ENCODE measurements around the gene CSGALNACT2. TPM values are rescaled to one million over a fixed set of nuclear protein-coding genes. Genes with fewer than 3 reads are reported as not detected.

CSGALNACT2 gene
- total and polyA plus RNA-seq, 12 donors, result 5.8 to 19.4 (median 12.3) TPM

GRCh38 chr10:43136995-43137716 lies 1.1 kb upstream of the CSGALNACT2 start:
- H3K27ac ChIP-seq, result peak overlapping the region; percentile 37 to 99 (median 95)
- WGBS, 4 donors, result 29 to 35% (median 35%) methylated on average over 27 of the region's 27 CpGs
- peak overlapping the region; percentile 37 to 83 (median 64) for H3K4me3 ChIP-seq
- intact Hi-C loops (cut with DNase I), result loop anchor here in 1 of 2 donors (10.0 kb wide), 1 partner anchor 88 kb away; no protein-coding TSS in a partner anchor
- H3K27me3 ChIP-seq, result no peaks in the 10 kb centered on the region
- peak; percentile 46 to 77 (median 72) for DNase-seq
- no peaks in the 10 kb centered on the region for H3K36me3 ChIP-seq (replicated peaks in 1 of 2)
- TF ChIP-seq POLR2A (IDR thresholded peaks at IDR 0.05) (no peak), CTCF (IDR thresholded peaks at IDR 0.05) (no peak)
- H3K9me3 ChIP-seq (replicated peaks in 1 of 3), result no peaks in the 10 kb centered on the region
- peaks cover 6 to 24% of the 10 kb centered on the region in 2 donors for H3K4me1 ChIP-seq (replicated peaks in 1 of 2)

GRCh38 chr10:43137717-43138020 lies 576 bp upstream of the CSGALNACT2 start:
- DNase-seq, result peak; percentile 38 to 75 (median 61)
- peaks cover 6 to 24% of the 10 kb centered on the region in 2 donors for H3K4me1 ChIP-seq (replicated peaks in 1 of 2)

GRCh38 chr10:43138757-43139241 lies 554 bp downstream of the CSGALNACT2 start:
- H3K9me3 ChIP-seq (replicated peaks in 1 of 3), result no peaks in the 10 kb centered on the region
- no peaks in the 10 kb centered on the region for H3K36me3 ChIP-seq (replicated peaks in 1 of 2)
- TF ChIP-seq CTCF (IDR thresholded peaks at IDR 0.05) (peak in 1 of 6 experiments; percentile 22), POLR2A (IDR thresholded peaks at IDR 0.05) (no peak)
- 0% methylated on average over 17 to 22 of the region's 22 CpGs for WGBS, 4 donors
- peak overlapping the region; percentile 57 to 85 (median 69) for H3K4me3 ChIP-seq
- H3K27ac ChIP-seq, result peak overlapping the region; percentile 48 to 99 (median 95)
- intact Hi-C loops (cut with DNase I), result loop anchor here in 1 of 2 donors (10.0 kb wide), 1 partner anchor 86 kb away; no protein-coding TSS in a partner anchor
- H3K4me1 ChIP-seq (replicated peaks in 1 of 2), result peaks cover 6 to 24% of the 10 kb centered on the region in 2 donors
- H3K27me3 ChIP-seq, result no peaks in the 10 kb centered on the region
- DNase-seq, result peak in 3 of 7 donors; percentile 31 to 64 (median 38)

More at GRCh38 chr10:43137717-43138020, 576 bp upstream of the CSGALNACT2 start:
- no peaks in the 10 kb centered on the region for H3K36me3 ChIP-seq (replicated peaks in 1 of 2)
- no peaks in the 10 kb centered on the region for H3K27me3 ChIP-seq
- H3K27ac ChIP-seq, result peak overlapping the region; percentile 37 to 99 (median 95)
- TF ChIP-seq POLR2A (IDR thresholded peaks at IDR 0.05) (no peak), CTCF (IDR thresholded peaks at IDR 0.05) (peak in 1 of 6 experiments; percentile 20)
- intact Hi-C loops (cut with DNase I), result loop anchor here in 1 of 2 donors (10.0 kb wide), 1 partner anchor 87 kb away; no protein-coding TSS in a partner anchor
- WGBS, 4 donors, result 0 to 1% (median 0%) methylated on average over 15 to 30 of the region's 30 CpGs
- no peaks in the 10 kb centered on the region for H3K9me3 ChIP-seq (replicated peaks in 1 of 3)
- peak overlapping the region; percentile 37 to 83 (median 64) for H3K4me3 ChIP-seq

- H3K27ac ChIP-seq, result no peak overlapping the region
- no peak overlapping the region for H3K4me3 ChIP-seq
- H3K4me1 ChIP-seq (replicated peaks in 1 of 2), result peaks cover 6 to 35% of the 10 kb centered on the region in 2 donors
- no peaks in the 10 kb centered on the region for H3K36me3 ChIP-seq (replicated peaks in 1 of 2)
- H3K27me3 ChIP-seq, result no peaks in the 10 kb centered on the region
- WGBS, 4 donors, result 92 to 96% (median 95%) methylated on average over 5 of the region's 5 CpGs
- no peak for DNase-seq
- TF ChIP-seq POLR2A (IDR thresholded peaks at IDR 0.05) (no peak), CTCF (IDR thresholded peaks at IDR 0.05) (no peak)
- intact Hi-C loops (cut with DNase I), result no loop called here
- H3K9me3 ChIP-seq (replicated peaks in 1 of 3), result no peaks in the 10 kb centered on the region
Measured at GRCh38 chr10:43141421-43141820, 3.2 kb downstream of the CSGALNACT2 start.

Data from adrenal gland (tissue), 12 donors.